ENCODE data around the gene CDADC1. TPM values are rescaled to one million over a fixed set of nuclear protein-coding genes. Genes with fewer than 3 reads are reported as not detected.
A peak's percentile ranks its signal among the peaks of the same experiment; 100 is the strongest.

CDADC1 gene
- total RNA-seq, 4 donors from 2014 or later: 9.0 to 19.5 (median 14.1) TPM

DNA sequence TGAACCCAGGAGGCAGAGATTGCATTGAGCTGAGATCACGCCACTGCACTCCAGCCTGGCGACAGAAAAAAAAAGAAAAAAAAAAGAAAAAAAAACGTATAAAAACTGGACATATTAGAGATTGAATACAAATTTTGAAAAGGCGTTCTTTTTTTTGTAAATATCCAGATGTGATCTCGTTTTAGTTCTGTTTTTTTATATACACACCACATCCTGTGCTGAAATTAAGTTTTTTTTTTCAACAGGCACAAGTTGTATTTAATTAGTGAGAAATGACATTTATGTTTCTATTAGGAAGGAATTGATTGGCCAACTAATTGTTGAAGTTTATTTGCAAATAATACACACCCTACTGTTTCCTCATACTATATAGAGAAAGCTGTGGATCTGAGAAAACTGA, 3.6 kb downstream of the CDADC1 start:
- Histone ChIP-seq H3K27ac (no peak overlapping the region), H3K4me3 (no peak overlapping the region), H3K27me3 (no peaks in the 10 kb centered on the region), H3K9me3 (no peaks in the 10 kb centered on the region), H3K36me3 (peaks cover 0 to 42% (median 0%) of the 10 kb centered on the region in 3 donors), H3K4me1 (peaks cover 0 to 68% (median 12%) of the 10 kb centered on the region in 4 donors)
- WGBS, 2 donors: 77 to 80% methylated on average over 5 of the region's 5 CpGs
- TF ChIP-seq POLR2A (IDR thresholded peaks at IDR 0.05) (no peak), EP300 (IDR thresholded peaks at IDR 0.05) (no peak)
- TF ChIP-seq, protein P1, sequence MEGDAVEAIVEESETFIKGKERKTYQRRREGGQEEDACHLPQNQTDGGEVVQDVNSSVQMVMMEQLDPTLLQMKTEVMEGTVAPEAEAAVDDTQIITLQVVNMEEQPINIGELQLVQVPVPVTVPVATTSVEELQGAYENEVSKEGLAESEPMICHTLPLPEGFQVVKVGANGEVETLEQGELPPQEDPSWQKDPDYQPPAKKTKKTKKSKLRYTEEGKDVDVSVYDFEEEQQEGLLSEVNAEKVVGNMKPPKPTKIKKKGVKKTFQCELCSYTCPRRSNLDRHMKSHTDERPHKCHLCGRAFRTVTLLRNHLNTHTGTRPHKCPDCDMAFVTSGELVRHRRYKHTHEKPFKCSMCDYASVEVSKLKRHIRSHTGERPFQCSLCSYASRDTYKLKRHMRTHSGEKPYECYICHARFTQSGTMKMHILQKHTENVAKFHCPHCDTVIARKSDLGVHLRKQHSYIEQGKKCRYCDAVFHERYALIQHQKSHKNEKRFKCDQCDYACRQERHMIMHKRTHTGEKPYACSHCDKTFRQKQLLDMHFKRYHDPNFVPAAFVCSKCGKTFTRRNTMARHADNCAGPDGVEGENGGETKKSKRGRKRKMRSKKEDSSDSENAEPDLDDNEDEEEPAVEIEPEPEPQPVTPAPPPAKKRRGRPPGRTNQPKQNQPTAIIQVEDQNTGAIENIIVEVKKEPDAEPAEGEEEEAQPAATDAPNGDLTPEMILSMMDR (IDR thresholded peaks at IDR 0.05): no peak
- DNase-seq (ENCODE audit: low spot score in 2 of 2): no peak

DNA sequence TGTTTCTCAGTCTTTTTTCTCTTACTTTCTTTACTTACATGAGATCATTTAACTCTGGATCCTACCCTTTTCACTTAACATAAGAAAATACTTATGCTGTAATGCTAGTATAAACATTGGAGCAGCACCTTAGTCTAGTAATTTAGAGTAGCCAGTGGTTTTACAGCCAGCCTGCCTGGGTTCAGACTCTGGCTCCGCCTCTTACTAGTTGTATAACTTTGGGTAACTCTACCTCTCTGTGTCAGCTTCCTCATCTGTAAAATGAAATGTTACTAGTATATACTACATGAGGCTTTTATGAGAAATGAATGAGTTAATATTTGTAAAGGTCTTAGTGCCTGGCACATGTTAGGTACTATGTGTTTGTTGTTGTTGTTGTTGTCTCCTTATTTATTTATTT, 5.6 kb downstream of the CDADC1 start:
- Histone ChIP-seq H3K9me3 (no peaks in the 10 kb centered on the region), H3K27me3 (no peaks in the 10 kb centered on the region), H3K36me3 (peaks cover 0 to 48% (median 0%) of the 10 kb centered on the region in 3 donors), H3K27ac (no peak overlapping the region), H3K4me3 (no peak overlapping the region), H3K4me1 (peaks cover 0 to 80% (median 12%) of the 10 kb centered on the region in 4 donors)
- no peak for TF ChIP-seq EP300 (IDR thresholded peaks at IDR 0.05)
- no peak for TF ChIP-seq POLR2A (IDR thresholded peaks at IDR 0.05)
- TF ChIP-seq, protein P1 (IDR thresholded peaks at IDR 0.05): no peak
- 90 to 100% methylated on average over 1 of the region's 1 CpG for WGBS, 2 donors
- no peak for DNase-seq (ENCODE audit: low spot score in 2 of 2)

DNA sequence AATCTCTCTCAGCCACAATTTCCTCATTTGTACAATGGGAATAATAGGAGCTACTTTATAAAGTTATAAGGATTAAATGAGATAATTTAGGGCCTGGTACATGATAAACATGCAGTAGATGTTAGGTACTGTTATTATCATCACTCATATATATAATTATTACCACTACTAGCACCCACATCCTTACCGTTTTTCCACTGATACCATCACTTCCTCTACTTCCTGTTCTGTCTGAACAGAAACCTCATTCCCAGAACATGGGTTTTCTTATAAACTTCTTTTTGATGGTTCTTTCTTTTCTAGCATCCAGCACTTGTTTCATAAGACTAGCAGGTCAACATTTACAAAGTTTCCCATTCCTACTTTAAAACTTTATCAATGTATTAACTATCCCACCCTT, 6.3 kb downstream of the CDADC1 start:
- H3K27me3 ChIP-seq: no peaks in the 10 kb centered on the region
- TF ChIP-seq EP300 (IDR thresholded peaks at IDR 0.05): no peak
- TF ChIP-seq, protein P1 (IDR thresholded peaks at IDR 0.05): no peak
- TF ChIP-seq POLR2A (IDR thresholded peaks at IDR 0.05): no peak
- 61 to 75% methylated on average over 1 of the region's 1 CpG for WGBS, 2 donors
- peaks cover 0 to 80% (median 10%) of the 10 kb centered on the region in 4 donors for H3K4me1 ChIP-seq
- H3K36me3 ChIP-seq: peaks cover 0 to 48% (median 0%) of the 10 kb centered on the region in 3 donors
- no peak overlapping the region for H3K27ac ChIP-seq
- no peaks in the 10 kb centered on the region for H3K9me3 ChIP-seq
- H3K4me3 ChIP-seq: no peak overlapping the region
- no peak for DNase-seq (ENCODE audit: low spot score in 2 of 2)

DNA sequence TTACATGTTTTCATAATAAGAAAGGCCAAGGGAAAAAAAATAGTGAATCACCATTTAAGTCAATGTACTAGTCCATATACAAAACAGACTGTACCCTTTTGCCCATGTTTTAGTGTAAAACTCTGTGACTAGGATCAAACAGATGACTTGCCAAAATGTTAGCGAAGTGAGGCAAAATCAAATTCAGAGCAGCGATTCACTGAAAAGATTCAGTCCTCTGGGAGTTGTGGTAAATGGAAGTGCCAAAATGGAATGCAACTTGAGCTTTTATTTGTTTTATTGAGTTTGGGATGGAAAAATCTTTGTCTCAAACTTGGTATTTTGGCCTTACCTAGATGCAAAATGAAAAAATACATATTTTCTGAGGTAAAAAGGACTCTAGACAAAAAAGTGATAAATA, 9.1 kb downstream of the CDADC1 start:
- peak in 1 of 2 donors; percentile 38 for DNase-seq (ENCODE audit: low spot score in 2 of 2)
- H3K9me3 ChIP-seq: no peaks in the 10 kb centered on the region
- peaks cover 0 to 65% (median 3%) of the 10 kb centered on the region in 3 donors for H3K36me3 ChIP-seq
- no peaks in the 10 kb centered on the region for H3K27me3 ChIP-seq
- peak in 1 of 2 donors; percentile 46 for TF ChIP-seq EP300 (IDR thresholded peaks at IDR 0.05)
- TF ChIP-seq, protein P1 (IDR thresholded peaks at IDR 0.05): no peak
- 67% methylated on average over 2 of the region's 2 CpGs for WGBS, 2 donors
- peak overlapping the region; percentile 68 to 87 (median 81) for H3K27ac ChIP-seq
- H3K4me3 ChIP-seq: no peak overlapping the region
- peaks cover 0 to 54% (median 3%) of the 10 kb centered on the region in 4 donors for H3K4me1 ChIP-seq

DNA sequence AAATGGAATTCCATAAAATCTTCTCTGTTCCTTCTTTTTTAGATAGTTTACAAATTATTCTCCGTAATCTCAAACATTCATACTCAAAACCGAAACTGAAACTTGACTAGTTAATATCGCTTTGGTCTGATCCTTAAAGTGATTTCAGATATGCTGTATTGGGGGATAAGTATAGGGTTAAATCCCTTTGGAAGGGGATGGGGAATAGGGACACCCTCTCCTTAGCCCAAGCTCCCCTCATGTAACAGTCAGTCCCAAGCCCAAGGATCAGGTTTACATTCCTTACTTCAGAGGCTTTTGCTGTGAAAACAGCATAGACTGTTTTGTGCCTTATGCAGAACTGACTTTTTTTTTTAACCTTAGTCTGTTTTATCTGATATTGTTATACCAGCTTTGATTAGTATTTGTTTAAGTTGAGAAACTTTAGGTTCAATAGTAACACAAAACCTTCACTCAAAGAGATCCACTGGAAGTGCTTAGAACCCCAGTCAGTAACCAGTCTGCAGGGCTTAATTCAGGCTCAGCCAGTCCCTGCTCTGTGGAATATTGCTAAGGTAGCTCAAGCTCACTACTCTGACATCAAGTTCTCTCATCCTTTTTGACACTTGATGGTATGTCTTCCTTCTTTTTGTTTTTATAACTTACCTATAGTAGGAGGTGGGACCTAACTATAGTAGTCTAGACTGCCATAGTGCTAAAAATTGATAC, 10.5 kb downstream of the CDADC1 start:
- Histone ChIP-seq H3K4me1 (peaks cover 0 to 40% (median 3%) of the 10 kb centered on the region in 4 donors), H3K4me3 (peak overlapping the region in 2 of 4 donors; percentile 35 to 36), H3K27ac (peak overlapping the region; percentile 68 to 87 (median 81)), H3K9me3 (no peaks in the 10 kb centered on the region), H3K36me3 (peaks cover 0 to 74% (median 3%) of the 10 kb centered on the region in 3 donors), H3K27me3 (no peaks in the 10 kb centered on the region)
- WGBS, 2 donors: 47 to 65% methylated on average over 3 of the region's 3 CpGs
- DNase-seq (ENCODE audit: low spot score in 2 of 2): no peak
- TF ChIP-seq, protein P1 (IDR thresholded peaks at IDR 0.05): no peak

Data from tibial nerve (tissue), 4 donors.